Left hindlimb (tissue), 1 donor: ENCODE data around the gene RPGRIP1.
A peak's percentile ranks its signal among the peaks of the same experiment; 100 is the strongest.
"Not testable (repeated sequence)": the region's sequence is repeated elsewhere in the genome, so short reads cannot be mapped to it uniquely, and the experiment has no call there.

Experiments used
- DNase-seq: peaks from one replicate; pipeline ENCODE4 v3.0.0-alpha.2; 2018

Gene RPGRIP1

GRCh38 chr14:21302013-21302835 is 22.3 kb downstream of the RPGRIP1 start:
- DNase-seq = no peak

GRCh38 chr14:21302836-21303140 is 22.9 kb downstream of the RPGRIP1 start:
- DNase-seq = not testable (repeated sequence)

- no peak for DNase-seq
These were observed 27.8 kb downstream of the RPGRIP1 start for GRCh38 chr14:21307637-21308036.

GRCh38 chr14:21308132-21308478 is 28.2 kb downstream of the RPGRIP1 start:
- no peak for DNase-seq

GRCh38 chr14:21308479-21309237 is 28.8 kb downstream of the RPGRIP1 start:
- DNase-seq = peak; percentile 68

GRCh38 chr14:21309238-21309636 is 29.4 kb downstream of the RPGRIP1 start:
- DNase-seq = no peak

GRCh38 chr14:21309956-21310355 is 30.1 kb downstream of the RPGRIP1 start:
- no peak for DNase-seq

GRCh38 chr14:21311614-21312013 is 31.7 kb downstream of the RPGRIP1 start:
- no peak for DNase-seq

- no peak for DNase-seq
These were observed 33.6 kb downstream of the RPGRIP1 start for GRCh38 chr14:21313512-21313911.

GRCh38 chr14:21317398-21317797 is 37.5 kb downstream of the RPGRIP1 start:
- no peak for DNase-seq

- DNase-seq = no peak
These were observed 41.0 kb downstream of the RPGRIP1 start for GRCh38 chr14:21320913-21321312.

GRCh38 chr14:21322716-21323115 is 42.8 kb downstream of the RPGRIP1 start:
- DNase-seq = no peak

GRCh38 chr14:21326972-21327371 is 47.1 kb downstream of the RPGRIP1 start:
- no peak for DNase-seq
